NB4 (cell line): ENCODE measurements around the gene MAPK11.

ENCODE experiments used
- CTCF ChIP-seq: IDR thresholded peaks from one replicate; pipeline ENCODE4 v1.5.1; 2012; ENCODE audit warnings: low read depth, low read length
- POLR2A ChIP-seq: IDR thresholded peaks from 2 replicates; pipeline ENCODE4 v1.6.1; 2011; ENCODE audit warnings: mild to moderate bottlenecking; ENCODE audit not compliant: insufficient read length; ENCODE audit errors: extremely low read depth

GRCh38 chr22:50271519-50271970 lies 1.4 kb upstream of the MAPK11 start:
- TF ChIP-seq POLR2A (no peak), CTCF (no peak)
